Measurements from ENCODE around the gene TANC1.

Gene TANC1

DNA sequence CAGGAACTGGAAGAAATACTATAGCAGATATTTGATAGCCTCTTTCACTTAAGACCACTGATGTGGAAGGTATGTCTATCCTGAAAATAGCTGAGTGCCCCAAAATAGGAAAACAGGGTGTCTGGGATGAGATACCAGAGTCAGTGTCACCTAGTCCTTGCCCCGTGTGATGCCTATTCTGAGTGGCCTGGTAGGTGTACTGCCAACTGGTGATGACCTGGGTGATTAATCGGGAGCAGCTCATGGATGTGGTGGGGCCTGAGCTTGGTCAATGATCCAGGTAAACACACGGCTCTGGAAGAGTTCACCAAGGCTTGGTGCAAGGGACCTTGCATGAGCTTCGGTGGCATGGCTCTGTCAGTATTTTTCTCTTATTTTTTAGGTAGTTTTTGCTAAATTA, 95.2 kb downstream of the TANC1 start:
- TF ChIP-seq, protein P1, sequence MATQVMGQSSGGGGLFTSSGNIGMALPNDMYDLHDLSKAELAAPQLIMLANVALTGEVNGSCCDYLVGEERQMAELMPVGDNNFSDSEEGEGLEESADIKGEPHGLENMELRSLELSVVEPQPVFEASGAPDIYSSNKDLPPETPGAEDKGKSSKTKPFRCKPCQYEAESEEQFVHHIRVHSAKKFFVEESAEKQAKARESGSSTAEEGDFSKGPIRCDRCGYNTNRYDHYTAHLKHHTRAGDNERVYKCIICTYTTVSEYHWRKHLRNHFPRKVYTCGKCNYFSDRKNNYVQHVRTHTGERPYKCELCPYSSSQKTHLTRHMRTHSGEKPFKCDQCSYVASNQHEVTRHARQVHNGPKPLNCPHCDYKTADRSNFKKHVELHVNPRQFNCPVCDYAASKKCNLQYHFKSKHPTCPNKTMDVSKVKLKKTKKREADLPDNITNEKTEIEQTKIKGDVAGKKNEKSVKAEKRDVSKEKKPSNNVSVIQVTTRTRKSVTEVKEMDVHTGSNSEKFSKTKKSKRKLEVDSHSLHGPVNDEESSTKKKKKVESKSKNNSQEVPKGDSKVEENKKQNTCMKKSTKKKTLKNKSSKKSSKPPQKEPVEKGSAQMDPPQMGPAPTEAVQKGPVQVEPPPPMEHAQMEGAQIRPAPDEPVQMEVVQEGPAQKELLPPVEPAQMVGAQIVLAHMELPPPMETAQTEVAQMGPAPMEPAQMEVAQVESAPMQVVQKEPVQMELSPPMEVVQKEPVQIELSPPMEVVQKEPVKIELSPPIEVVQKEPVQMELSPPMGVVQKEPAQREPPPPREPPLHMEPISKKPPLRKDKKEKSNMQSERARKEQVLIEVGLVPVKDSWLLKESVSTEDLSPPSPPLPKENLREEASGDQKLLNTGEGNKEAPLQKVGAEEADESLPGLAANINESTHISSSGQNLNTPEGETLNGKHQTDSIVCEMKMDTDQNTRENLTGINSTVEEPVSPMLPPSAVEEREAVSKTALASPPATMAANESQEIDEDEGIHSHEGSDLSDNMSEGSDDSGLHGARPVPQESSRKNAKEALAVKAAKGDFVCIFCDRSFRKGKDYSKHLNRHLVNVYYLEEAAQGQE (IDR thresholded peaks at IDR 0.05; ENCODE audit: insufficient read depth in 1 of 2, low read depth in 2 of 2, low read length in 2 of 2), result no peak
- TF ChIP-seq SIN3A (IDR thresholded peaks at IDR 0.05; ENCODE audit: borderline replicate concordance, insufficient read depth, low read length) (no peak), TAF1 (IDR thresholded peaks at IDR 0.05; ENCODE audit: borderline replicate concordance, insufficient read depth, low read length) (no peak), POLR2AphosphoS5 (IDR thresholded peaks at IDR 0.05; ENCODE audit: low read depth, low read length) (no peak), FOXP2 (optimal IDR thresholded peaks at IDR 0.05; ENCODE audit: borderline replicate concordance, extremely low read depth, extremely low read length, insufficient read depth) (no peak)

DNA sequence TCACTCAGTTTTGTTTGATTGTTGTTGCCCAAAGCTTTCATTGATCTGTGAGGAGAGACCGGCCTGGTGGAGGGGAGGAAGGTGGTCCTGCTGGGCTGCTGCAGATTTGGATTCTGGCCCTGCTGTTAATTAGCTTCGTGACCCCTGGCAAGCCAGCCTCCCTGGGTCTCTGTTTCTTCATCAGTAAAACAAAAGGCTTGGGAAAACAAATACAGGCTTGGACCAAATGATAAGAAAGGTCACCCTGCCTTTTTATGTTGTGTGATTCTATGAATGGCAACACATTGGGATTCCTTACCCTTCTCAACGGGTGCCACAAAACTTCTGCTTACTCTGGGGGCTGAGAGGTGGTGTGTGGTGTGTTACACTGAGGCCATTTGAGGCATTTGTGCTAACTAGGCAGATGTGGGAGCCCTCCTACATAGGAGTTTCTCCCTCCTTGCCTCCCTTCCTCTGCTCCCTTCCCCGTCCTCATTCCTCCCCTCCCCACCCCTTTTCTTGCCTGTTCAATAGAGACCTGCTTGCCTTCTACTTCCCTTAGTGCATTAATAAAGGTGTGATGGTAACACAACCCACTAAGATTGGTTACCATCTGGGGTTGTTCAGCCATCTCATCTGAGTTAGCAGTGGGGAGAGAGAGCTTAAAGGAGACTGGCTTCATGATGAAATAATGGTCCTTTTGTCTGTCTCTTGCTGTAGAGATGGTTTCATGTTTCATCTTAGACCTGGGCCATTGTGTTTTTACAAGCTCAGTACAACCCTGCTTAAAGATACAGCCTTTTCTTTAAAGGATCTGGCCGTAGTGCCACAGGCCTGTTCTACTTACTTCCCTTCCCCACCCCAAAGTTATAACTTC, 96.2 kb downstream of the TANC1 start:
- TF ChIP-seq TAF1 (IDR thresholded peaks at IDR 0.05; ENCODE audit: borderline replicate concordance, insufficient read depth, low read length) (no peak), SIN3A (IDR thresholded peaks at IDR 0.05; ENCODE audit: borderline replicate concordance, insufficient read depth, low read length) (no peak), POLR2AphosphoS5 (IDR thresholded peaks at IDR 0.05; ENCODE audit: low read depth, low read length) (no peak), FOXP2 (optimal IDR thresholded peaks at IDR 0.05; ENCODE audit: borderline replicate concordance, extremely low read depth, extremely low read length, insufficient read depth) (no peak)
- TF ChIP-seq, protein P1 (IDR thresholded peaks at IDR 0.05; ENCODE audit: insufficient read depth in 1 of 2, low read depth in 2 of 2, low read length in 2 of 2), result no peak

DNA sequence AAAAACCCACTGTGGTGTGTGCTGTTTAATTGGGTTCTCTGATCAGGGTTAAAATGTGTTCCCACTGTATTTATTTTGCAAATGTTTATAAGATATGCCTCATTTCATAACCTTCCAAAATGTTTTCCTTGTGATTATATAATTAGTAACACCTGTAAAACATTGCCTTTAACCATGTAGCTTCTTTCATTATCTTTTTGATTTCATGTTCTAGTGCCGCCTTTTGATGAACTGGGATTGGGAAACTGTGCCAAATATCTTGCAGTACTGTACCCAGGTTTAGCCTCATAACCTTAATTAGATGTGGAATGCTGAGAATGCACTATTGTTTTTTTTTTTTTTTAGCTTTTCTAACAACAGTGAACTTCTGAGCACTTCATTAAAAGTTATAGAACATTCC, 96.9 kb downstream of the TANC1 start:
- TF ChIP-seq POLR2AphosphoS5 (IDR thresholded peaks at IDR 0.05; ENCODE audit: low read depth, low read length), result no peak
- TF ChIP-seq, protein P1 (IDR thresholded peaks at IDR 0.05; ENCODE audit: insufficient read depth in 1 of 2, low read depth in 2 of 2, low read length in 2 of 2), result no peak
- TF ChIP-seq FOXP2 (optimal IDR thresholded peaks at IDR 0.05; ENCODE audit: borderline replicate concordance, extremely low read depth, extremely low read length, insufficient read depth), result no peak
- TF ChIP-seq TAF1 (IDR thresholded peaks at IDR 0.05; ENCODE audit: borderline replicate concordance, insufficient read depth, low read length), result no peak
- TF ChIP-seq SIN3A (IDR thresholded peaks at IDR 0.05; ENCODE audit: borderline replicate concordance, insufficient read depth, low read length), result no peak

DNA sequence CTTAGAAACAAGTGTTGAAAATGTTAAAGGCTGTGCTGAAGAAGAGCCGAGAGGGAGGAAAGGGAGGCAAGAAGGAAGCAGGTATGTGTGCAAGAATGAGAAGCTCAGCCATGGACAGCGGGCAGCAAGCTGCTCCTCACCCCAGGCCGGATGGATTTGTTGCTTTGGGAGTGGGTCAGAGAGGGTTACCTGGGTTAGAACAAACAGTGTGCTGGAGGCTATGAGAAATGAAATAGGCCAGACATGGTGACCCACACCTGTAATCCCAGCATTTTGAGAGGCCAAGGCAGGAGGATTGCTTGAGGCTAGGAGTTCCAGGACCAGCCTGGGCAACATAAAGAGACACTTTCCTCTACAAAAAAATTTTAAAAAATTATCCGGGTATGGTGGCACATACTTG, 97.5 kb downstream of the TANC1 start:
- no peak for TF ChIP-seq TAF1 (IDR thresholded peaks at IDR 0.05; ENCODE audit: borderline replicate concordance, insufficient read depth, low read length)
- TF ChIP-seq SIN3A (IDR thresholded peaks at IDR 0.05; ENCODE audit: borderline replicate concordance, insufficient read depth, low read length), result no peak
- TF ChIP-seq POLR2AphosphoS5 (IDR thresholded peaks at IDR 0.05; ENCODE audit: low read depth, low read length), result no peak
- TF ChIP-seq FOXP2 (optimal IDR thresholded peaks at IDR 0.05; ENCODE audit: borderline replicate concordance, extremely low read depth, extremely low read length, insufficient read depth), result no peak
- TF ChIP-seq, protein P1 (IDR thresholded peaks at IDR 0.05; ENCODE audit: insufficient read depth in 1 of 2, low read depth in 2 of 2, low read length in 2 of 2), result no peak

Measured in PFSK-1 (cell line).